GM12874 (cell line): ENCODE results near the gene TBR1.

Experiments used
- CTCF ChIP-seq: IDR thresholded peaks from 2 replicates; pipeline ENCODE4 v1.5.1; 2011; ENCODE audit warnings: low read depth, mild to moderate bottlenecking, control low read depth, low read length, moderate library complexity; ENCODE audit not compliant: insufficient read depth

TBR1 gene

GRCh38 chr2:161400076-161400475 is 16.0 kb upstream of the TBR1 start:
- no peak for TF ChIP-seq CTCF

DNA sequence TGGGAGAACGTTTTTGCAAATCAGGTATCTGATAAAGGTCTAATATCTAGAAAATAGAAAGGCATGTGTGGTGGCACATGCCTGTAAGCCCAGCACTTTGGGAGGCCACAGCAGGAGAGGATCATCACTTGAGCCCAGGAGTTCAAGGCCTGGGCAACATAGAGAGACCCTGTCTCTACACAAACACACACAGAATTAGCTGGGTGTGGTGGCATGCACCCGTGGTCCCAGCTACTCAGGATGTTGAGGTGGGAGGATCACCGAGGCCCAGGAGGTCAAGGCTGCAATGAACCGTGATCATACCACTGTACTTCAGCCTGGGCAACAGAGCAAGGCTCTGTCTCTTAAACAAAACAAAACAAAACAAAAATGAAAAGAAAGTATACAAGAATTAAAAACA is 13.8 kb upstream of the TBR1 start:
- TF ChIP-seq CTCF, result no peak

- TF ChIP-seq CTCF, result no peak
These were observed 9.8 kb upstream of the TBR1 start for GRCh38 chr2:161406316-161406715.

DNA sequence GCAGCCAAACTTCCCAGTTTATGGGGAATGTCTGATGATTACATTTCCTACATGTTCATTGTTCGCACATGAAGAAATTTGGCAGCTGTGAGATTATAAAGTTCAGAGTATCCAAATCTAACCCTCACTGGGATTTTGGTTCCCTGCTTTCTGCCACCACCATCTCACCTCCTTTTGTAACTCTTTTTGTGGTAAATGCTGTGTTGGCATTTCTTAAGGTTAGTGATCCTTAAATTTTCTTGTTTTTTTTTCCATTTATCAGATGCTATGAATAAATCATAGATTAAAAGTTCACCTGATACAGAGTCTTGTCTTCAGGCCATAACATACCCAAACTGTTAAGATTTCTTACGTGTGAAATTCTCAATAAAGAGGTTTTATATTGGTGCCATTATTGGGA is 8.5 kb upstream of the TBR1 start:
- no peak for TF ChIP-seq CTCF

GRCh38 chr2:161409308-161409907 is 6.7 kb upstream of the TBR1 start:
- TF ChIP-seq CTCF, result no peak

DNA sequence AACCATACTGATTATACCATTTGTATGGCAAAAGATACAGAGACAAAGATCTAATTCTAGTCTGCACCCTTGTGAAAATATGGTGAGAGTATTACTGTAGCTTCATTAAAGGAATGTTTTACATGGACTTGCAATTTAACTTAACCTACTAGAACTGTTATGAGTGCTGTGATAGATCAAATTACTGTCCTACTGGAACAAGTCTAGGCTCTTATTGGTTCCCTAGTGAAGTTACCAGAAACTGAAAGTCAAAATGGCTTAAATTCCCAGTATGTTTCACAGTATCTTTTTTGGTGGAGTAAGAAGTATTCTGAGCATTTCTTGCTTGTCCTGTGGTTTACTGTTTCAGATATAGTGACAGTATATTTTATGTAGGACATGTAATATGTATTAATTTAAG is 3.8 kb upstream of the TBR1 start:
- TF ChIP-seq CTCF, result no peak

GRCh38 chr2:161414042-161415033 is 1.8 kb upstream of the TBR1 start:
- TF ChIP-seq CTCF, result peak; percentile 20; the same call in 1 of the 2 replicates
